ENCODE measurements around the gene SLC41A3. TPM values are rescaled to one million over a fixed set of nuclear protein-coding genes. Genes with fewer than 3 reads are reported as not detected.

Gene SLC41A3
- total and polyA plus RNA-seq, 2 donors (not counting 1 experiment from before 2014, with no cell fraction given) = 49.4 to 52.8 TPM

- no peak overlapping the region for H3K4me3 ChIP-seq (replicated peaks in 1 of 4; ENCODE audit: control extremely low read depth in 1 of 4, insufficient read depth in 1 of 4, low read depth in 3 of 4, low read length in 4 of 4)
- DNase-seq (ENCODE audit: low read depth in 2 of 2) = no peak
- TF ChIP-seq EZH2 (IDR thresholded peaks at IDR 0.05; ENCODE audit: low read length, missing control alignments) = no peak
- no peak for TF ChIP-seq CTCF (conservative IDR thresholded peaks at IDR 0.05 in 1 of 2, IDR thresholded peaks at IDR 0.05 in 1 of 2; ENCODE audit: low read depth in 1 of 2, low read length in 2 of 2)
- H3K9me3 ChIP-seq (ENCODE audit: control insufficient read depth, insufficient read depth, low read depth, low read length) = no peaks in the 10 kb centered on the region
- no peaks in the 10 kb centered on the region for H4K20me1 ChIP-seq (ENCODE audit: control insufficient read depth, extremely low read depth, insufficient read depth, low read length)
- no peak overlapping the region for H2AFZ ChIP-seq (ENCODE audit: low read length)
- no peaks in the 10 kb centered on the region for H3K36me3 ChIP-seq (ENCODE audit: control insufficient read depth, insufficient read depth, low read length)
- no peaks in the 10 kb centered on the region for H3K27me3 ChIP-seq (ENCODE audit: control insufficient read depth, insufficient read depth, low read length)
- no peaks in the 10 kb centered on the region for H3K79me2 ChIP-seq (ENCODE audit: control insufficient read depth, insufficient read depth, low read length)
- no peak overlapping the region for H3K27ac ChIP-seq (ENCODE audit: insufficient read depth, low read length)
- no peak overlapping the region for H3K9ac ChIP-seq (ENCODE audit: insufficient read depth, low read length)
- H3K4me1 ChIP-seq (ENCODE audit: control insufficient read depth, extremely low read depth, insufficient read depth, low read length) = no peaks in the 10 kb centered on the region
- no peak overlapping the region for H3K4me2 ChIP-seq (ENCODE audit: extremely low read depth, insufficient read depth, low read length)
Measured at GRCh38 chr3:126131881-126132750, 48.2 kb upstream of the SLC41A3 start.

- no peaks in the 10 kb centered on the region for H3K36me3 ChIP-seq (ENCODE audit: control insufficient read depth, insufficient read depth, low read length)
- no peak overlapping the region for H2AFZ ChIP-seq (ENCODE audit: low read length)
- no peaks in the 10 kb centered on the region for H3K9me3 ChIP-seq (ENCODE audit: control insufficient read depth, insufficient read depth, low read depth, low read length)
- no peaks in the 10 kb centered on the region for H3K79me2 ChIP-seq (ENCODE audit: control insufficient read depth, insufficient read depth, low read length)
- no peaks in the 10 kb centered on the region for H3K4me1 ChIP-seq (ENCODE audit: control insufficient read depth, extremely low read depth, insufficient read depth, low read length)
- H3K27me3 ChIP-seq (ENCODE audit: control insufficient read depth, insufficient read depth, low read length) = no peaks in the 10 kb centered on the region
- H3K9ac ChIP-seq (ENCODE audit: insufficient read depth, low read length) = no peak overlapping the region
- H3K4me2 ChIP-seq (ENCODE audit: extremely low read depth, insufficient read depth, low read length) = no peak overlapping the region
- H3K27ac ChIP-seq (ENCODE audit: insufficient read depth, low read length) = no peak overlapping the region
- DNase-seq (ENCODE audit: low read depth in 2 of 2) = no peak
- no peaks in the 10 kb centered on the region for H4K20me1 ChIP-seq (ENCODE audit: control insufficient read depth, extremely low read depth, insufficient read depth, low read length)
- TF ChIP-seq EZH2 (IDR thresholded peaks at IDR 0.05; ENCODE audit: low read length, missing control alignments) (no peak), CTCF (conservative IDR thresholded peaks at IDR 0.05 in 1 of 2, IDR thresholded peaks at IDR 0.05 in 1 of 2; ENCODE audit: low read depth in 1 of 2, low read length in 2 of 2) (no peak)
- no peak overlapping the region for H3K4me3 ChIP-seq (replicated peaks in 1 of 4; ENCODE audit: control extremely low read depth in 1 of 4, insufficient read depth in 1 of 4, low read depth in 3 of 4, low read length in 4 of 4)
Measured at GRCh38 chr3:126130981-126131745, 47.2 kb upstream of the SLC41A3 start.

GRCh38 chr3:126130081-126130855 lies 46.3 kb upstream of the SLC41A3 start:
- Histone ChIP-seq H3K9me3 (ENCODE audit: control insufficient read depth, insufficient read depth, low read depth, low read length) (no peaks in the 10 kb centered on the region), H4K20me1 (ENCODE audit: control insufficient read depth, extremely low read depth, insufficient read depth, low read length) (no peaks in the 10 kb centered on the region), H3K9ac (ENCODE audit: insufficient read depth, low read length) (no peak overlapping the region), H3K4me1 (ENCODE audit: control insufficient read depth, extremely low read depth, insufficient read depth, low read length) (no peaks in the 10 kb centered on the region), H3K27ac (ENCODE audit: insufficient read depth, low read length) (no peak overlapping the region), H3K36me3 (ENCODE audit: control insufficient read depth, insufficient read depth, low read length) (no peaks in the 10 kb centered on the region), H3K79me2 (ENCODE audit: control insufficient read depth, insufficient read depth, low read length) (no peaks in the 10 kb centered on the region), H3K27me3 (ENCODE audit: control insufficient read depth, insufficient read depth, low read length) (no peaks in the 10 kb centered on the region), H3K4me3 (replicated peaks in 1 of 4; ENCODE audit: control extremely low read depth in 1 of 4, insufficient read depth in 1 of 4, low read depth in 3 of 4, low read length in 4 of 4) (no peak overlapping the region), H2AFZ (ENCODE audit: low read length) (no peak overlapping the region), H3K4me2 (ENCODE audit: extremely low read depth, insufficient read depth, low read length) (no peak overlapping the region)
- no peak for DNase-seq (ENCODE audit: low read depth in 2 of 2)
- TF ChIP-seq EZH2 (IDR thresholded peaks at IDR 0.05; ENCODE audit: low read length, missing control alignments) = no peak
- TF ChIP-seq CTCF (conservative IDR thresholded peaks at IDR 0.05 in 1 of 2, IDR thresholded peaks at IDR 0.05 in 1 of 2; ENCODE audit: low read depth in 1 of 2, low read length in 2 of 2) = no peak
